Suprapubic skin (tissue), 3 donors: ENCODE results near the gene PCSK5.

Experiments used
- CTCF ChIP-seq, 2 donors: fragments of 200-600 bp in 1 of 2; fragments of 450-650 bp in 1 of 2; sonication (generic) in 1 of 2; IDR thresholded peaks; one replicate each; pipeline ENCODE4 v1.5.1; 2016 to 2019; ENCODE audit warnings: antibody characterized with exemption in 2 of 2, mild to moderate bottlenecking in 1 of 2, moderate library complexity in 1 of 2
- EP300 ChIP-seq: sonication (generic); formaldehyde crosslinking; IDR thresholded peaks from one replicate; pipeline ENCODE4 v1.6.1; 2017; ENCODE audit warnings: antibody characterized with exemption
- POLR2A ChIP-seq, 2 donors: fragments of 450-650 bp; IDR thresholded peaks; one replicate each; pipeline ENCODE4 v1.6.1; 2017; ENCODE audit warnings: antibody characterized with exemption in 2 of 2, mild to moderate bottlenecking in 2 of 2, moderate library complexity in 2 of 2

DNA sequence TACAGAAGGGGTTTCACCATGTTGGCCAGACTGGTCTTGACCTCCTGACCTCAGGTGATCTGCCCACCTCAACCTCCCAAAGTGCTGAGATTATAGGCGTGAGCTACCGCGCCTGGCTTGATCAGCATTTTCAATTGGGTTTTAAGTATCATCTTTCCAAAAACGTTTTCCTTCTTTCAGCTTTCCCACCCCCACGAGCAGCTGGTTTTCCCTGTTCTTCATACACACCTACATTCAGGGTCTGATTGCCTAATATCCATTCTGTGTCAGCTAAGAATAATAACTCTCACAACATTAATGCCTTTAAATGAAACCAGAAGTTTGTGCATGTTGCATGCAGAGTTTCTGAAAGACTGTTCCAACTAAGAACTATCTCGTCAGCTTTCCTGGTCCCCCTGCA lies 465.4 kb downstream of the PCSK5 start:
- TF ChIP-seq POLR2A (IDR thresholded peaks at IDR 0.05) (no peak), CTCF (IDR thresholded peaks at IDR 0.05) (no peak), EP300 (no peak)
